IMR-90 (cell line): ENCODE data around the gene C1QTNF8. TPM values are rescaled to one million over a fixed set of nuclear protein-coding genes. Genes with fewer than 3 reads are reported as not detected.

Experiments used
- ATAC-seq: fragments of 200-7000 bp; cut with Tn5 transposase; 2 replicates; pipeline ENCODE4 v1.9.1; 2020; ENCODE audit warnings: low read depth, mild to moderate bottlenecking, moderate library complexity
- BruUV-seq: library from RNA; stranded (reverse); fragments of 400-500 nt; replicated peaks from 2 replicates; lab custom pipeline; 2021; lab: Mats Ljungman, UMichigan
- CTCF ChIA-PET: fragments of 300-600 bp; formaldehyde crosslinking; extraction: SDS; loops from one replicate; lab custom pipeline; 2021; ENCODE audit warnings: antibody characterized with exemption; lab: Yijun Ruan, JAX
- POLR2A ChIA-PET: fragments of 300-600 bp; sonication (Branson Sonifier 250); formaldehyde crosslinking; loops from one replicate; lab custom pipeline; 2022; ENCODE audit warnings: antibody characterized with exemption; ENCODE audit not compliant: unreplicated experiment; lab: Charles Lee
- DNase-seq: peaks from one replicate; pipeline ENCODE4 v3.0.0; 2013
- H2AFZ ChIP-seq: replicated peaks from 2 replicates; pipeline ENCODE3; 2013; ENCODE audit warnings: low read length, mild to moderate bottlenecking; ENCODE audit not compliant: poor library complexity
- H2AK5ac ChIP-seq: 2 replicates; pipeline ENCODE4 v1.6.1; 2013; ENCODE audit warnings: low read depth, low read length, inconsistent platforms
- H2AK9ac ChIP-seq: replicated peaks from 2 replicates; pipeline ENCODE3; 2013; ENCODE audit warnings: mild to moderate bottlenecking, low read depth, low read length, moderate library complexity; ENCODE audit not compliant: poor library complexity
- H2BK120ac ChIP-seq: 2 replicates; pipeline ENCODE4 v1.6.1; 2013; ENCODE audit warnings: low read depth, low read length, inconsistent platforms
- H2BK15ac ChIP-seq: 3 replicates; pipeline ENCODE4 v1.6.1; 2013; ENCODE audit warnings: low read depth, low read length, inconsistent platforms
- H2BK20ac ChIP-seq: 2 replicates; pipeline ENCODE4 v1.6.1; 2013; ENCODE audit warnings: low read depth, mild to moderate bottlenecking, inconsistent platforms, low read length, moderate library complexity
- H2BK5ac ChIP-seq: 2 replicates; pipeline ENCODE4 v1.6.1; 2013; ENCODE audit warnings: mild to moderate bottlenecking, low read depth, low read length, inconsistent platforms; ENCODE audit not compliant: poor library complexity, severe bottlenecking
- H3K14ac ChIP-seq: replicated peaks from 2 replicates; pipeline ENCODE4 v1.6.1; 2013; ENCODE audit warnings: low read depth, low read length, inconsistent platforms
- H3K18ac ChIP-seq: 2 replicates; pipeline ENCODE4 v1.6.1; 2013; ENCODE audit warnings: low read depth, low read length, control low read depth
- H3K23ac ChIP-seq: 2 replicates; pipeline ENCODE4 v1.6.1; 2013; ENCODE audit warnings: low read depth, low read length, inconsistent platforms
- H3K27ac ChIP-seq: 2 replicates; pipeline ENCODE4 v1.5.1; 2013; ENCODE audit warnings: mild to moderate bottlenecking, control low read depth, low read length; ENCODE audit not compliant: insufficient read depth
- H3K27me3 ChIP-seq: 2 replicates; pipeline ENCODE4 v1.6.1; 2013; ENCODE audit warnings: low read length; ENCODE audit not compliant: control insufficient read depth, insufficient read depth
- H3K36me3 ChIP-seq: 2 replicates; pipeline ENCODE4 v1.6.1; 2013; ENCODE audit warnings: low read length, mixed read lengths; ENCODE audit not compliant: control insufficient read depth, insufficient read depth
- H3K4ac ChIP-seq: 2 replicates; pipeline ENCODE4 v1.6.1; 2013; ENCODE audit warnings: low read depth, low read length, inconsistent platforms
- H3K4me1 ChIP-seq: 2 replicates; pipeline ENCODE4 v1.6.1; 2013; ENCODE audit warnings: low read length, mixed read lengths; ENCODE audit not compliant: control insufficient read depth, insufficient read depth
- H3K4me2 ChIP-seq: 2 replicates; pipeline ENCODE4 v1.6.1; 2013; ENCODE audit warnings: low read depth, mild to moderate bottlenecking, control low read depth, low read length, moderate library complexity
- H3K4me3 ChIP-seq: 2 replicates; pipeline ENCODE4 v1.5.1; 2013; ENCODE audit warnings: low read depth, mild to moderate bottlenecking, control low read depth, low read length, moderate library complexity; ENCODE audit not compliant: insufficient read depth
- H3K56ac ChIP-seq: 2 replicates; pipeline ENCODE4 v1.6.1; 2013; ENCODE audit warnings: low read length, inconsistent platforms; ENCODE audit not compliant: insufficient read depth; ENCODE audit errors: extremely low read depth
- H3K79me1 ChIP-seq, 2 experiments: 2 replicates each; pipeline ENCODE4 v1.6.1; 2013; ENCODE audit warnings: low read length in 2 of 2, inconsistent platforms in 1 of 2, low read depth in 1 of 2
- H3K9ac ChIP-seq: 2 replicates; pipeline ENCODE4 v1.6.1; 2013; ENCODE audit warnings: low read depth, low read length, control low read depth
- H3K9me1 ChIP-seq: 2 replicates; pipeline ENCODE4 v1.6.1; 2013; ENCODE audit warnings: low read length, inconsistent platforms; ENCODE audit not compliant: insufficient read depth
- H3K9me3 ChIP-seq: 2 replicates; pipeline ENCODE4 v1.6.1; 2013; ENCODE audit warnings: low read length; ENCODE audit not compliant: control insufficient read depth, insufficient read depth
- H4K20me1 ChIP-seq: 2 replicates; pipeline ENCODE4 v1.6.1; 2013; ENCODE audit warnings: low read length, inconsistent platforms; ENCODE audit not compliant: insufficient read depth
- H4K5ac ChIP-seq: 2 replicates; pipeline ENCODE4 v1.6.1; 2013; ENCODE audit warnings: mild to moderate bottlenecking, low read depth, low read length, control low read depth
- H4K8ac ChIP-seq, 2 experiments: 2 replicates each; pipeline ENCODE4 v1.6.1; 2013; ENCODE audit warnings: low read depth in 2 of 2, low read length in 2 of 2, control low read depth in 1 of 2, inconsistent platforms in 1 of 2
- H4K91ac ChIP-seq: 2 replicates; pipeline ENCODE4 v1.6.1; 2013; ENCODE audit warnings: low read depth, low read length, inconsistent platforms; ENCODE audit not compliant: insufficient read depth
- BHLHE40 ChIP-seq: fragments of 150-350 bp; IDR thresholded peaks from 2 replicates; pipeline ENCODE4 v1.6.1; 2016; ENCODE audit warnings: mild to moderate bottlenecking, low read depth, low read length
- CEBPB ChIP-seq: IDR thresholded peaks from 2 replicates; pipeline ENCODE4 v1.6.1; 2012; ENCODE audit warnings: low read depth, low read length, improper control_type of control experiment
- CHD1 ChIP-seq: IDR thresholded peaks from 2 replicates; pipeline ENCODE4 v1.6.1; 2012; ENCODE audit warnings: low read depth, low read length, improper control_type of control experiment
- CTCF ChIP-seq: conservative IDR thresholded peaks from 2 replicates; pipeline ENCODE4 v1.5.1; 2012; ENCODE audit warnings: mild to moderate bottlenecking, low read depth, low read length, improper control_type of control experiment
- FOS ChIP-seq: fragments of 150-350 bp; IDR thresholded peaks from 2 replicates; pipeline ENCODE4 v1.6.1; 2016; ENCODE audit warnings: low read depth, low read length
- MAFK ChIP-seq: IDR thresholded peaks from 2 replicates; pipeline ENCODE4 v1.6.1; 2012; ENCODE audit warnings: low read depth, low read length, improper control_type of control experiment
- MAZ ChIP-seq: IDR thresholded peaks from 2 replicates; pipeline ENCODE4 v1.6.1; 2012; ENCODE audit warnings: low read depth, mild to moderate bottlenecking, low read length, improper control_type of control experiment, moderate library complexity, borderline replicate concordance
- MXI1 ChIP-seq: IDR thresholded peaks from 2 replicates; pipeline ENCODE4 v1.6.1; 2012; ENCODE audit warnings: low read depth, mild to moderate bottlenecking, low read length, moderate library complexity, borderline replicate concordance
- NFE2L2 ChIP-seq: fragments of 150-350 bp; IDR thresholded peaks from 2 replicates; pipeline ENCODE4 v1.6.1; 2016; ENCODE audit warnings: low read depth, mild to moderate bottlenecking, low read length
- POLR2A ChIP-seq: IDR thresholded peaks from 2 replicates; pipeline ENCODE4 v1.6.1; 2012; ENCODE audit warnings: mild to moderate bottlenecking, low read depth, low read length
- RAD21 ChIP-seq: IDR thresholded peaks from 2 replicates; pipeline ENCODE4 v1.6.1; 2012; ENCODE audit warnings: low read length, improper control_type of control experiment
- RCOR1 ChIP-seq: IDR thresholded peaks from 2 replicates; pipeline ENCODE4 v1.6.1; 2012; ENCODE audit warnings: mild to moderate bottlenecking, low read length, improper control_type of control experiment; ENCODE audit not compliant: insufficient replicate concordance
- RFX5 ChIP-seq: IDR thresholded peaks from 2 replicates; pipeline ENCODE4 v1.8.0; 2012; ENCODE audit warnings: low read depth, mild to moderate bottlenecking, low read length, moderate library complexity
- SMC3 ChIP-seq: fragments of 150-350 bp; IDR thresholded peaks from 2 replicates; pipeline ENCODE4 v1.6.1; 2016; ENCODE audit warnings: low read depth, mild to moderate bottlenecking, antibody characterized with exemption, low read length, moderate library complexity
- USF2 ChIP-seq: fragments of 150-350 bp; IDR thresholded peaks from 2 replicates; pipeline ENCODE4 v1.6.1; 2017; ENCODE audit warnings: mild to moderate bottlenecking, antibody characterized with exemption, low read length, low read depth
- WGBS, 2 experiments: methylation state at CpG; one replicate each; pipeline versions ENCODE4 v1.1.5 to v1.1.7; 2013; ENCODE audit warnings: missing lambda C conversion rate in 2 of 2; ENCODE audit not compliant: insufficient read length in 1 of 2; ENCODE audit errors: extremely low coverage in 2 of 2; 5-methylcytosine and 5-hydroxymethylcytosine counted together
- dilution Hi-C: fragments of 300-500 bp; cut with HindIII; formaldehyde crosslinking; loops from one replicate; pipeline ENCODE4 v1.14.3; 2018; ENCODE audit warnings: low sequenced_read_pairs; ENCODE audit not compliant: unreplicated experiment
- in situ Hi-C: fragments of 300-500 bp; cut with MboI; formaldehyde crosslinking; loops from 3 replicates; pipeline ENCODE4 v1.14.3; 2019; ENCODE audit warnings: low sequenced_read_pairs, inconsistent platforms, mixed read lengths
- intact Hi-C: fragments of 100-400 bp; cut with micrococcal nuclease; formaldehyde crosslinking; loops from 2 replicates; pipeline ENCODE4 v1.10.0; 2022
- polyA plus RNA-seq, 3 experiments: library from polyadenylated mRNA; depleted of rRNA; stranded (reverse); fragments of >200 nt; gene quantifications; 2 replicates each; pipeline ENCODE4 v1.2.3, GENCODE V29; 2012; ENCODE audit warnings: low replicate concordance in 1 of 3
- total RNA-seq: library from RNA; depleted of rRNA; stranded (reverse); fragments of >200 nt; gene quantifications from 2 replicates; pipeline ENCODE4 v1.2.3, GENCODE V29; 2012
- TF ChIP-seq, protein P1 (sequence below): fragments of 150-350 bp; IDR thresholded peaks from 2 replicates; pipeline ENCODE4 v1.6.1; 2016; ENCODE audit warnings: low read depth, mild to moderate bottlenecking, low read length, moderate library complexity, borderline replicate concordance

C1QTNF8 gene
- total and polyA plus RNA-seq, 2 of the 4 experiments (the other 2 are of a cell fraction): not detected

GRCh38 chr16:1140582-1141162, 44.6 kb upstream of the C1QTNF8 start:
- in situ Hi-C loops (no loop called here), intact Hi-C loops (no loop called here), dilution Hi-C loops (no loop called here)
- Histone ChIP-seq H2BK5ac (no peak overlapping the region), H4K8ac (no peak overlapping the region), H2BK120ac (no peak overlapping the region), H3K79me1 (no peaks in the 10 kb centered on the region), H3K4me1 (no peaks in the 10 kb centered on the region), H3K23ac (no peak overlapping the region), H3K9me1 (no peaks in the 10 kb centered on the region), H3K4me3 (no peak overlapping the region), H3K36me3 (no peaks in the 10 kb centered on the region), H3K4me2 (no peak overlapping the region), H4K91ac (no peak overlapping the region), H3K27ac (no peak overlapping the region), H2BK15ac (no peak overlapping the region), H2AFZ (no peak overlapping the region), H3K4ac (no peak overlapping the region), H2AK5ac (no peak overlapping the region), H3K14ac (no peak overlapping the region), H3K56ac (no peak overlapping the region), H2BK20ac (no peak overlapping the region), H3K9me3 (no peaks in the 10 kb centered on the region), H3K9ac (no peak overlapping the region), H3K18ac (no peak overlapping the region), H4K5ac (no peak overlapping the region), H4K20me1 (no peaks in the 10 kb centered on the region), H2AK9ac (no peak overlapping the region), H3K27me3 (peaks cover 30% of the 10 kb centered on the region)
- DNase-seq: no peak
- ATAC-seq: no peak
- CTCF ChIA-PET: no interaction called here
- POLR2A ChIA-PET: no interaction called here
- WGBS, 2 experiments: 43% methylated on average over 1 of the region's 23 CpGs; no CpG with 5 or more reads in 1 of the 2 experiments
- no peak for TF ChIP-seq POLR2A
- no peak for TF ChIP-seq MAFK
- TF ChIP-seq USF2: no peak
- TF ChIP-seq, protein P1, sequence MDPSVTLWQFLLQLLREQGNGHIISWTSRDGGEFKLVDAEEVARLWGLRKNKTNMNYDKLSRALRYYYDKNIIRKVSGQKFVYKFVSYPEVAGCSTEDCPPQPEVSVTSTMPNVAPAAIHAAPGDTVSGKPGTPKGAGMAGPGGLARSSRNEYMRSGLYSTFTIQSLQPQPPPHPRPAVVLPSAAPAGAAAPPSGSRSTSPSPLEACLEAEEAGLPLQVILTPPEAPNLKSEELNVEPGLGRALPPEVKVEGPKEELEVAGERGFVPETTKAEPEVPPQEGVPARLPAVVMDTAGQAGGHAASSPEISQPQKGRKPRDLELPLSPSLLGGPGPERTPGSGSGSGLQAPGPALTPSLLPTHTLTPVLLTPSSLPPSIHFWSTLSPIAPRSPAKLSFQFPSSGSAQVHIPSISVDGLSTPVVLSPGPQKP: no peak
- no peak for TF ChIP-seq MAZ
- TF ChIP-seq MXI1: no peak
- no peak for TF ChIP-seq CTCF
- TF ChIP-seq CEBPB: no peak
- no peak for TF ChIP-seq SMC3
- TF ChIP-seq NFE2L2: no peak
- no peak for TF ChIP-seq RFX5
- TF ChIP-seq CHD1: no peak
- TF ChIP-seq BHLHE40: no peak
- TF ChIP-seq RAD21: no peak
- TF ChIP-seq FOS: no peak
- TF ChIP-seq RCOR1: no peak
- no TSS peak for BruUV-seq
